ENCODE measurements around the gene MGAT5B.

DNA sequence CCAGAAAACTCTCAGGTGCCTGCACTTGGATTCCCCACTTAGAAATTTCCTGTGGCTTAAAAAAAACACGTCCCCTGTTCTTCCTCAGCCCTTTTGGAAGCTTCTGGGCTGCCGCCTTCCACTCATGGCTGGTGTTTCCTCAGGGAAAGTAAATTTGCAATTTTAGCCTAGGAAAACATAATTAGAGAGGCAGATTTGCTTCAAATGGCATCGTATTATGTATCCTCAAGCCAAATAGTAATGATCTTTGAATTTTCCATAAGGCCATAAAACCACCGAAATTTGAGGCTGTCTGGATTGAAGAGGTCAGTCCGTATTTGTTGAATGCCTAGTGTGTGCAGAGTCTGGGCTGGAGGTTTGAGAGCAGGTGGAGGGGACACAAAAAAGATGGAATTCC, 17.7 kb downstream of the MGAT5B start:
- TF ChIP-seq CTCF (IDR thresholded peaks at IDR 0.05) = no peak
- no peak for TF ChIP-seq POLR2A (IDR thresholded peaks at IDR 0.05)
